Peyer's patch (tissue), 4 donors: Measurements from ENCODE around the gene FBXO41.

Source experiments
- CTCF ChIP-seq, 6 experiments: fragments of 450-650 bp in 4 of 6; fragments of 200-600 bp in 2 of 6; sonication (generic) in 1 of 6; IDR thresholded peaks; one replicate each; pipeline ENCODE4 v1.5.1; 2017 to 2019; ENCODE audit warnings: antibody characterized with exemption in 6 of 6, mild to moderate bottlenecking in 3 of 6, moderate library complexity in 1 of 6
- POLR2A ChIP-seq, 2 donors: fragments of 450-650 bp; IDR thresholded peaks; one replicate each; pipeline ENCODE4 v1.5.1; 2017; ENCODE audit warnings: antibody characterized with exemption in 2 of 2, mild to moderate bottlenecking in 2 of 2, moderate library complexity in 2 of 2

DNA sequence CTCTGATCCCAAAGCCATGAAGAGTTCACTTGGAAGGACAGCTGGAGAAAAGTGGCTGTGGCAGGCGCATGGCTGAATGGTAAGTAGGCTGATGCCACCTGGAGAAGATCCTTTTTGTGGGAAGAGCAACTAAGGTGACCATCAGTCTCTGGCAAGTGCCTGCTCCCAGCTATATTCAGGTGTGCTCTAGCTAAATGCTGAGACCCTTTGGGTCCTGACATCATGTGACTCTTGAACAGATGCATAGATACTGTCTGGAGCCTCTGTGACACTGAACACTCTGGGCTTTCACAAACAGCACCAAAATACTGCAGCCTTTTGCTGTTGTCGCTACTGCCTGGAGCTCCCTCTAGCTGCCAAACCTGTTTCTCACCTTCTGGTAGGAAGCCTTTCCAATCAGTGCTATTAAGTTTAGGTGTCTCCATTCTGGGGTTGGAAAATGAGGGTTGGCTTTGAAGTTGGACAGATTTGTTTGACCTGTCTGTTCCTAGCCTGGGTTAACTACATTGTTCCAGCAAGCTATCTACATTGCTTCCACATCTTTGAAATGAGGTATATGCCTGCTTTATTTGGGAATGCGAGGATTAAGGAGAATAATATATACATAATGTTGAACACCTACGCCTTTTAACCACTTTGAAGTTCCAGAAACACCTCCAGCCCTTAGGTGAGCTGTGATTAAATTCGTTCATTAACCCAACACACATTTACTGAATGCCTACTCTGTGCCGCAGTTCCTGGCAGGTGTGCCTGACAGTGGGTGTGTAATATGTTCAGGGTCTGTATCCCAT, 6.0 kb upstream of the FBXO41 start:
- TF ChIP-seq CTCF (IDR thresholded peaks at IDR 0.05) (peak in 5 of 6 experiments; percentile 11 to 51 (median 43)), POLR2A (IDR thresholded peaks at IDR 0.05) (no peak)
